GM23248 (cell line): ENCODE results near the gene CYBA.

Experiments used
- EZH2 ChIP-seq: fragments of 200-600 bp; sonication (generic); IDR thresholded peaks from 2 replicates; pipeline ENCODE4 v1.6.1; 2018; ENCODE audit warnings: antibody characterized with exemption, mild to moderate bottlenecking; ENCODE audit not compliant: insufficient read depth, poor library complexity, severe bottlenecking
- EZH2phosphoT487 ChIP-seq: fragments of 200-600 bp; sonication (generic); IDR thresholded peaks from 2 replicates; pipeline ENCODE4 v1.6.1; 2018; ENCODE audit warnings: antibody characterized with exemption, moderate library complexity, mild to moderate bottlenecking, low read depth; ENCODE audit not compliant: insufficient read depth

DNA sequence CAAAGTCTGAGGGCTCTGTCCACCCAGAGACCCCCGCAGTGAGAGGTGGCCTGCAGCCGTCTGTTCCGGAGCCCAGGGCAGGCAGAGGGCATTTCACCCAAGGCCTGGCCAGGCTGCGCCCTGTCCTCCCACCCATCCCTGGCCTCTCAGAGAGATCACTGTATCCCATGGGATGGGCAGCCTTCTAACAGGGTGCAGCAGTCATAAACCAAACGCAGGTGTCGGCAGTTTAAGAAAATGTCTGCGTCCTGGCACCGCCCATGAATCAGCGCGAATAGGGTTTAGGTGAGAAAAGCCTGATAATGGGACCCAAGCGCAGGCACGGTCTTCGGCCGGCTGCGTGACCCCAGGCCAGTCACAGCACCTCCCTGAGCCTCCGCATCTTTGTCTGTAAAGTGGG lies 5.4 kb downstream of the CYBA start:
- TF ChIP-seq EZH2 (no peak), EZH2phosphoT487 (no peak)
